Ascending aorta (tissue), 2 donors: ENCODE results near the gene DYSF. TPM values are rescaled to one million over a fixed set of nuclear protein-coding genes. Genes with fewer than 3 reads are reported as not detected.

Experiments
- DNase-seq, 2 donors: peaks; one replicate each; pipeline ENCODE4 v3.0.0-alpha.2; 2019; ENCODE audit warnings: low spot score in 2 of 2
- H3K27ac ChIP-seq, 2 donors: fragments of 200-600 bp; sonication (generic); one replicate each; pipeline ENCODE4 v1.5.1; 2016 to 2017; ENCODE audit warnings: mild to moderate bottlenecking in 1 of 2
- H3K27me3 ChIP-seq: fragments of 200-600 bp; sonication (generic); one replicate; pipeline ENCODE4 v1.5.1; 2017
- H3K36me3 ChIP-seq, 2 donors: fragments of 200-600 bp; sonication (generic); one replicate each; pipeline ENCODE4 v1.5.1; 2016
- H3K4me1 ChIP-seq, 2 donors: fragments of 200-600 bp; sonication (generic); one replicate each; pipeline ENCODE4 v1.5.1; 2016 to 2017; ENCODE audit warnings: mild to moderate bottlenecking in 1 of 2
- H3K4me3 ChIP-seq, 2 donors: fragments of 200-600 bp; sonication (generic); one replicate each; pipeline ENCODE4 v1.5.1; 2016 to 2017; ENCODE audit warnings: mild to moderate bottlenecking in 1 of 2
- H3K9me3 ChIP-seq, 2 donors: fragments of 200-600 bp; sonication (generic); one replicate each; pipeline ENCODE4 v1.5.1; 2016
- intact Hi-C: fragments of 100-400 bp; cut with DNase I; formaldehyde crosslinking; loops from one replicate; pipeline ENCODE4 v1.15.1; 2023
- total RNA-seq: library from RNA; depleted of rRNA; stranded (reverse); fragments of >200 nt; gene quantifications from one replicate; pipeline ENCODE4 v1.1.0, GENCODE V29; 2016
- TF ChIP-seq, protein P1 (sequence below), 3 experiments: fragments of 200-600 bp in 2 of 3; fragments of 450-650 bp in 1 of 3; sonication (generic) in 2 of 3; IDR thresholded peaks; one replicate each; pipeline ENCODE4 v1.5.1; 2016 to 2019; ENCODE audit warnings: antibody characterized with exemption in 3 of 3, mild to moderate bottlenecking in 1 of 3, moderate library complexity in 1 of 3

The DYSF gene
- total RNA-seq, 1 donor from 2014 or later: 58.3 TPM

DNA sequence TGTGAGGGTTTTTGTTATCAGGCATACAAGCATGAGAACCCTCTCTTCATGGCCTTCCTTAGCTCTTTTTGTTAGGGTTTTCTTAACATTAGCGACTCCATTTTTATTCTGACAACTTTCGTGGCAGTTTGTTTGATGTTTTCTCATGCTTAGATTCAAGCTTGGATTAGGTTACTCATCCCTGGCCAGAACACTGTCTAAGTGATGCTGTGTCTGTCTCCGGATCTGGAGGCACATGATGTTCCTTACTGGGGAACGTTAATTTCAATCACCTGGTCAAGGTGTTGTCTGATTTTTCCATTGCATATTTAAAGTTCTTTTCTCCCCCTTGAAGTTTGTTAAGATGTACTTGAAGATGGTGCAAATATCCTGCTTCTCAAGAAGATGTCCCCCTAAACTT lies 40.7 kb downstream of the DYSF start:
- TF ChIP-seq, protein P1, sequence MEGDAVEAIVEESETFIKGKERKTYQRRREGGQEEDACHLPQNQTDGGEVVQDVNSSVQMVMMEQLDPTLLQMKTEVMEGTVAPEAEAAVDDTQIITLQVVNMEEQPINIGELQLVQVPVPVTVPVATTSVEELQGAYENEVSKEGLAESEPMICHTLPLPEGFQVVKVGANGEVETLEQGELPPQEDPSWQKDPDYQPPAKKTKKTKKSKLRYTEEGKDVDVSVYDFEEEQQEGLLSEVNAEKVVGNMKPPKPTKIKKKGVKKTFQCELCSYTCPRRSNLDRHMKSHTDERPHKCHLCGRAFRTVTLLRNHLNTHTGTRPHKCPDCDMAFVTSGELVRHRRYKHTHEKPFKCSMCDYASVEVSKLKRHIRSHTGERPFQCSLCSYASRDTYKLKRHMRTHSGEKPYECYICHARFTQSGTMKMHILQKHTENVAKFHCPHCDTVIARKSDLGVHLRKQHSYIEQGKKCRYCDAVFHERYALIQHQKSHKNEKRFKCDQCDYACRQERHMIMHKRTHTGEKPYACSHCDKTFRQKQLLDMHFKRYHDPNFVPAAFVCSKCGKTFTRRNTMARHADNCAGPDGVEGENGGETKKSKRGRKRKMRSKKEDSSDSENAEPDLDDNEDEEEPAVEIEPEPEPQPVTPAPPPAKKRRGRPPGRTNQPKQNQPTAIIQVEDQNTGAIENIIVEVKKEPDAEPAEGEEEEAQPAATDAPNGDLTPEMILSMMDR (IDR thresholded peaks at IDR 0.05): no peak
- Histone ChIP-seq H3K4me1 (peaks cover 0 to 5% of the 10 kb centered on the region in 2 donors), H3K27ac (no peak overlapping the region), H3K4me3 (no peak overlapping the region), H3K36me3 (no peaks in the 10 kb centered on the region), H3K9me3 (no peaks in the 10 kb centered on the region), H3K27me3 (no peaks in the 10 kb centered on the region)
- DNase-seq: no peak
- intact Hi-C loops: no loop called here

DNA sequence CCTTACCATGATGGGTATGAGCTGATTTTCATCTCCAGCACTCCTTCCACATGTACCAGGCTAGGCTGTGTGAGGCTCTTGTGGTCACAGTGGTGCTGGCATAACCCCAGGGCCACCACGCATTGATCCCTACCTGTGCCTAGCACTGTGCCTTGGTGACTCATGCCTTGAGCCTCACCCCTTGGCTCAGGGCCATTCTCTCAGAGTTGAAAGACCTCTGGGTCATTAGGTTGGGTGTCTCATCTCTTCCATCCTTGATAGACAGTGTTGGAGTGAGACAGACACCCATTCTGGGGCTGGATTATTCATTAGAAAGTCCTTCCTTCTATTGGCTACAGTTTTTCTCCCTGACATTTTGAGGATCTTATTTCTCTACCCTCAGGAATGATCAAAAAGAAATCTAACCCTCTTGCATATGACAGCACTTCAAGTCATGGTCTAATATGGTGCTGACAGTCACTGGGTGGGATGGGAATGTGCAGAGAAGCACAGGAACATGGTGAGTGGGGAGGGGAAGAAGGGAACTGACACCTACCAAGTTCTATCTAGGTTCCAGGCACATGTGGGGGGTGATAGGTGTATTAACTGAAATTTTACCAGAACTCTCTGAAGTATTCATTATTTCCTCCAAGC lies 41.3 kb downstream of the DYSF start:
- intact Hi-C loops: no loop called here
- H3K9me3 ChIP-seq: no peaks in the 10 kb centered on the region
- H3K27me3 ChIP-seq: no peaks in the 10 kb centered on the region
- H3K27ac ChIP-seq: no peak overlapping the region
- H3K4me1 ChIP-seq: peaks cover 0 to 10% of the 10 kb centered on the region in 2 donors
- H3K4me3 ChIP-seq: no peak overlapping the region
- no peaks in the 10 kb centered on the region for H3K36me3 ChIP-seq
- DNase-seq: no peak
- TF ChIP-seq, protein P1 (IDR thresholded peaks at IDR 0.05): no peak

DNA sequence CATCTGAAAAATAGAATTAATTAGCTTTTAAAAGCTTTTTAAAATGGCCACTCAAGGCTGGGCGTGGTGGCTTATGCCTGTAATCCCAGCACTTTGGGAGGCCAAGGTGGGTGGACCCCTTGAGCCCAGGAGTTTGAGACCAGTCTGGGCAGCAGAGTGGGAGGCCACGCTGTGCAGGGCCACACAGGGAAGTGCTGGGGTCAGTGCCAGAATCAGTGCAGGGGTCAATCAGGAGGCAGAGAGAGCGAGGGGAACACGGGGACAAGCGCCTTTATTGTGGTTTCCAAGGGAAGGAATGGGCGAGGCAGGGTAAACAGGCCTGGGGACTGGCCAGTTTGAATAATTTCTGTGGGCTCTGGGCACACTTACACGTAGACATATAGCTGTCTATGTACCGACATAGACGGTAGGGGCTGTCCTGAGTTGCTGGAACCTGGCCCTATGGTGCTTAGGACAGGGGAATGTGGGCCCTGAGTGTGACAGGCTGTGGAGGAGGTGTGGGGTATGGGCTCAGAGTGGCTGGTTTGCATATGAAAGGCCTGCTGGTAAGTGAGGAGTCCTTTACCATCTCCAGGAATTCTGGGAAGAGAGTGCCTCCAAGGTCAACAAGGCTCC lies 42.9 kb downstream of the DYSF start:
- intact Hi-C loops: no loop called here
- H3K4me3 ChIP-seq: no peak overlapping the region
- no peak overlapping the region for H3K27ac ChIP-seq
- H3K9me3 ChIP-seq: no peaks in the 10 kb centered on the region
- no peaks in the 10 kb centered on the region for H3K36me3 ChIP-seq
- TF ChIP-seq, protein P1 (IDR thresholded peaks at IDR 0.05): no peak
- no peak for DNase-seq
- H3K27me3 ChIP-seq: no peaks in the 10 kb centered on the region
- H3K4me1 ChIP-seq: peaks cover 0 to 17% of the 10 kb centered on the region in 2 donors

DNA sequence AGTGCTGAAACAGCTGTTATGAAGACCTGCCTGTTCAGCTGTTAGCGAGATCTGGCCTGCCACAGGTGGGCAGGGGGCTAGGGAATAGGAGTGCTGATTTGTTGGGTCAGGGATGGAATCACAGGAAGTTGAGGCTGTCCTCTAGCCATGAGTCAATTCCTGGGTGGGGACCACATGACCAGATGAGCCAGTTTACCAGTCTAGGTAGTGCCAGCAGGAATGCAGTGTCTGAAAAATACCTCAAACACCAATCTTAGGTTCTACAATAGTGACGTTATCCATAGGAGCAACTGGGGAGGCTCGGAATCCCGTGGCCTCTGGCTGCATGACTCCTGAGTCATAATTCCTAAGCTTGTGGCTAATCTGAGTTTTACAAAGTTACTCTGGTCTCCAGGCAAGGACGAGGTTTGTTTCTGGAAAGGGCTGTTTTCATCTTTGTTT lies 44.9 kb downstream of the DYSF start:
- TF ChIP-seq, protein P1 (IDR thresholded peaks at IDR 0.05): no peak
- no peak for DNase-seq
- H3K9me3 ChIP-seq: no peaks in the 10 kb centered on the region
- peak overlapping the region; percentile 70 to 80 for H3K27ac ChIP-seq
- H3K36me3 ChIP-seq: no peaks in the 10 kb centered on the region
- no peak overlapping the region for H3K4me3 ChIP-seq
- peaks cover 0 to 17% of the 10 kb centered on the region in 2 donors for H3K4me1 ChIP-seq
- H3K27me3 ChIP-seq: no peaks in the 10 kb centered on the region
- intact Hi-C loops: no loop called here

DNA sequence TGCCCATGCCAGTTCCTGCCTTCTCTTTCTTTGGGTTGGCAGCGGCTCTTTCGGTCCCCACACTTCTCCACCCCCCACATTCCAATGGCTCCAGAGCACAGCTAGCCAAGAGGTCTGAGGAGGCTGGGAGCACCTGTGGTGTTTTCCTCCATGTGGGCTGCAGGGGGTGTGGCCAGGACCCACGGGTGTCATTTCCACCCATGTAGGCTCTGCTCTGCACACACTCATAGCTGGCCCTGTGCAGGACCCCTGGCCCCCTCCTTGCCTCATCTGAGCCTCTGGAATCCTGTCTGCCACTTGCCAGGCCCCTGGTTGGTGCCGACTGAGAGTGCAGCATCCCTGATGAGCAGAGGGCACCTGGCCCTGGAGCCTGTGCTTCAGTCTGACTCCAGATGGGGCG lies 46.3 kb downstream of the DYSF start:
- no peak for DNase-seq
- Histone ChIP-seq H3K9me3 (no peaks in the 10 kb centered on the region), H3K27ac (peak overlapping the region; percentile 70 to 80), H3K36me3 (no peaks in the 10 kb centered on the region), H3K4me3 (no peak overlapping the region), H3K4me1 (peaks cover 0 to 17% of the 10 kb centered on the region in 2 donors), H3K27me3 (no peaks in the 10 kb centered on the region)
- TF ChIP-seq, protein P1 (IDR thresholded peaks at IDR 0.05): no peak
- intact Hi-C loops: loop anchor here (5.0 kb wide), 1 partner anchor 32 kb away; no protein-coding TSS in a partner anchor
